Nucleus accumbens (tissue), 56 donors: ENCODE results near the gene CCT8.
A peak's percentile ranks its signal among the peaks of the same experiment; 100 is the strongest.
"Not testable (repeated sequence)": the region's sequence is repeated elsewhere in the genome, so short reads cannot be mapped to it uniquely, and the experiment has no call there.

Source experiments
- DNase-seq, 56 donors: peaks; one replicate each; lab custom pipeline; 2025; lab: John Stamatoyannopoulos, UW

Gene CCT8

DNA sequence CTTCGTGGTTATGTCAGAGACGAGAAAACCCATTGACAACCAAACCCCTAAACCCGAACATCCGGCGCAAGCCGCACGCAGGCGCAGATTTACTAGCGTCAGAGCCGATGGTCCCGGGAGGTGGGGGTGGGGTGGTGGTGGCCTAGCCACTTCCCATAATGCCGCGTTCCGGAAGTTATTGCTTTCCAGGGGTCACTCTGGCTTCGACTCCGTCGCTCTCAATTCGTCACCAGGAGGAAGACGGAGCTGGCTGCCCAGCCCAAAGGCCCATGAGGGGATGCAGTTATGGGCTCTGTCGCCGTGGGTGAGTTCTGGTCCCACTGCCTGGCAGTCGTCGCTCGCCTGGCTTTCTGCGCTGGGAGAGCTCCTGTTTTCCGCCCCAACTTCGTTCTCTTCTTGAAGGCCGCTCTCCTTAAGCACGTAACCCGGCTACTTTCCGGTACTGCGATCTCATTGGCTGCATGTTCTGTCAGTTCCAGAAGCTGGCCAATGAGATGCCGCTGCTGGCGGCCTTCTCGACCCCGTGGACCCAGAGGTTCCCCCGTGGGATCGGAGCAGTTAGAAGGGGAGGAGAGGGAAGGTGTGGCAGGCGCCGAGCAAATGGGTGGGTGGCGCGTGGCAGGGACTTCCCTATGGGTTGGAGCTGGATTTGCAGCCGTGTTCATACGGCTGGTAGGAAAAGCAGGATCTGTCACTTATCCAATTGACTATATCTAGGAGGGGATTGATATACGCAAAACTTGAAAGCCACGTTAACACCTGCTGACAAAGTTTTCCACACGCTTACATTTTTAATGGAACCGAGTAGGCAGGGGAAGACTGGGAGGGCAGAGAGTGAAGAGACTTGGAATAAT is 48.7 kb downstream of the CCT8 start, which contains the start of gene USP16:
USP16 (plus strand) TSS at position 195 of the 854 bp plus-strand sequence. CDS start 3,246 bp downstream, outside the sequence.
- peak; percentile 83 to 100 (median 97) for DNase-seq

DNA sequence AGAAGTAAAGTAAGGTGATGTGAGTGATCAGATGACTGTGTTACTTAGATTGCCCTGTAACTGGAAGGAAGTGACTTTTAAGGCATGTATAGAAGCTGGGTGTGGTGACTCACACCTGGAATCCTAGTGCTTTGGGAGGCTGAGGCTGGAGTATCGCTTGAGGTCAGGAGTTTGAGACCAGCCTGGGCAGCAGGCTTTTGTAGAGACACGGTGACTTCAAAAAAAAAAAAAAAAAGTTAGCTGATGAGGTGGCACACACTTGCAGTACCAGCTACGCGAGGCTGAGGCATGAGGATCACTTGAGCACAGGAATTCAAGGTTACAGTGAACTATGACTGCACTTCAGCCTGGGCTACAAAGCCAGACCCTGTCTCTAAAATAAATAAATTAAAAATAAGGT is 51.3 kb downstream of the CCT8 start:
- DNase-seq: no peak

DNA sequence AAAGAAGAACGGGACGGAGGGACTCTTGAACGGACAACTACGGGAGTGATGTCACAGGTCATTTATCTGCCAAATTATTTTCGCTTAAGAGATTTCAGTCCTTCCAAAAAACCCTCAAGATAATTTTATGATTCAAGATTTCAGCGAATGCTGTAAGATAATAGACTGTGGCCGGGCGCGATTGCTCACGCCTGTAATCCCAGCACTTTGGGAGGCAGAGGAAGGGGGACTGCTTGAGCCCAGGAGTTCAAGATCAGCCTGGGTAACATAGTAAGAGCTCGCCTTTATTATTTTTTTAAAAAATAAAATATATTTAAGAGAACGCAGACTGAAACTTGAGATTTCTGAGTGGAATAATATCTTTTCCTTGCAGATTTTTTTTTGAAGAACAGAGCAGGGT is 54.9 kb downstream of the CCT8 start:
- DNase-seq: no peak

DNA sequence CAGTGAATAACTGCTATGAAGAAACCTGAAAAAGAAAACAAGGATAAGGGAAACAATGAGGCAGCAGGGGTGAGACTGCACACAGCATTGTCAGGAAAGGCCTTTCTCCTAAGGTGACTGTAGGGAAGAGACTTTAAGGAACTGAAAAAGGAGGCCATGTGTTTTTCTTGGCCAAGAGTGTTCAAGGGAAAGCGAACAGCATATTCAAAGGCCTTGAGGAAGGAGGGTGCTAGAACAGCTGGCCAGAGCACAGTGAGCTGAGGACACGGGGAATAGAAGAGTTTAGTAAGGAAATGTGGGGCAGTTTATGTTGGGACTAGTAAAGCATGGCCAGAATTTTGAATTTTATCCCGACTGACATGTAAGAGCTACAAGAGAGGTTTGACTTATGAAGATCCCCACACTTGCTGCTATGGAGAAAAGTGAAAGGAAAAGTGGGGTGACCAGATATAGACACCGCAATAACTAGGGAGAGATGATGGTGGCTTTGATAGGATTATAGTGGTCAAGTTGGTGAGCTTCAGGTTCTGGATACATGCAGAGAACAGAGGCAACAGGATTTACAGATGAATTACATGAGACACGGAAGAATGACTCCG is 55.7 kb downstream of the CCT8 start:
- no peak for DNase-seq

DNA sequence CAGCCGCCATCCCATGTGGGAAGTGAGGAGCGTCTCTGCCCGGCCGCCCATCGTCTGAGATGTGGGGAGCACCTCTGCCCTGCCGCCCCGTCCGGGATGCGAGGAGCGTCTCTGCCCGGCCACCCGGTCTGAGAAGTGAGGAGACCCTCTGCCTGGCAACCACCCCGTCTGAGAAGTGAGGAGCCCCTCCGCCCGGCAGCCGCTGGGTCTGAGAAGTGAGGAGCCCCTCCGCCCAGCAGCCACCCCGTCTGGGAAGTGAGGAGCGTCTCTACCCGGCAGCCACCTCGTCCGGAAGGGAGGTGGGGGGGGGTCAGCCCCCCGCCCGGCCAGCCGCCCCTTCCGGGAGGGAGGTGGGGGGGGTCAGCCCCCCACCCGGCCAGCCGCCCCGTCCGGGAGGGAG is 62.2 kb downstream of the CCT8 start:
- not testable (repeated sequence) for DNase-seq

DNA sequence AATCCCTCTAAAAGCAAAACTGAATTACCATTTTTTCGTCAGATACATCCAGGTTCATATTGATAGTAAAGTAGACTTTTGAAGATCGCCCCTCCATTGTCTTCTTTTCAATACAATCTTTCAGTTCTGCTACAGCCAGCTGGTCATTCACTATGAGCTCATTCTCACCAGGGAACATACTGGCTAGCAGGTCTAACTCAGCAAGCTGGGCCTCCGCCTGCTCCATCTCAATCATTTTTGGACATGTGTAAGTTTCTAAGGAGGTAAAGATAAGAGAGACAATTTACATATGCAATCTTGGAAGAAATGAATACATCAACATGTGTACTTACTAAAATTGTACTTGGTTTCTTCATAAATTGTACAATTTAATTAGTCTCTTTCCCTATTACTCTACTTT is 65.1 kb downstream of the CCT8 start:
- no peak for DNase-seq

DNA sequence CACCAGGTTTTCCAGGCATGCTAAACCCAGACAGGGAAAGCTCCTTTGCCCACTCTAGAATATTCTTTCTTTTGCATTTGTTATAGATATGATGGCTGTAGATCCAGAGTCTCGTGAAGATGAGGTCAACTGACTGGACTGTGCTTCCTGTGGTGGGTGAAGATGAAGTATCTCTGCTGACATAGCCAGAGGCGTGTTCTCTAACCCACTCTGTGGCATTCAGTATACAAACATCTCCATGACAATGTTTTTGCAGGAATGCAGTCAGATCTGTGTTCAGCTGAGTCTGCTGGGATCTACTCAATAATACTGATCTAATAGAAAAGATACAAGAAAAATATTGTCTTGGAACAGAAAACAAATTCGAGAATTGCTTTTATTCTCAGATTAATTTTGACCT is 65.6 kb downstream of the CCT8 start:
- no peak for DNase-seq

DNA sequence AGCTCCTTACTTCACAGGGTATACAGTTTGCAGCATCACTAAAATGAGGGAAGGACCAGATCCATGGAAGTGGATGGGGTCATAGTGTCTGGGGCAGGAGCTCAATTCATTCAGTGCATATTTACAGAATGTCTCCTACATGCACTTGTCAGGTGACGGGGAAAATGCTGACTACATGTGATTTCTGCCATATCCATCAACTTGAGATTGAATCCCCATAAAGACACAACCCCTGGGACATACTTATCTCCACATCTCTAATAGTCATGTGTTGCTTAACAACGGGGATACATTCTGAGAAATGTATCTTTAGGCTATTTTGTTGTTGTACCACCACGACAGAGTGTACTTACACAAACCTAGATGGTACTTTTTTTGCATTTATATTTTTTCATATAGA is 66.3 kb downstream of the CCT8 start:
- no peak for DNase-seq
